A549 (cell line): Measurements from ENCODE around the gene CPA4. TPM values are rescaled to one million over a fixed set of nuclear protein-coding genes. Genes with fewer than 3 reads are reported as not detected.

Experiments
- ATAC-seq, 2 experiments: fragments of 200-7000 bp in 1 of 2; fragments of >200 bp in 1 of 2; cut with Nextera tagmentation in 1 of 2; cut with Tn5 transposase in 1 of 2; 3 replicates each; pipeline versions ENCODE4 v1.8.0 to v1.9.1; 2018 to 2020; ENCODE audit warnings: mild to moderate bottlenecking in 1 of 2, moderate library complexity in 1 of 2
- CTCF ChIA-PET: fragments of 300-600 bp; sonication (Branson Sonifier 250); formaldehyde crosslinking; extraction: SDS; loops from one replicate; lab custom pipeline; 2021; ENCODE audit warnings: antibody characterized with exemption, inconsistent platforms; lab: Yijun Ruan, JAX
- POLR2A ChIA-PET: fragments of 350-600 bp; formaldehyde crosslinking; extraction: SDS; loops from one replicate; lab custom pipeline; 2021; ENCODE audit warnings: antibody characterized with exemption, inconsistent platforms; lab: Yijun Ruan, JAX
- DNase-seq, 2 experiments: peaks; one replicate each; pipeline versions ENCODE4 v3.0.0 to v3.0.0-alpha.2; 2011 to 2016; ENCODE audit warnings: low read depth in 1 of 2, low spot score in 1 of 2
- FAIRE-seq: peaks from 2 replicates; lab custom pipeline; 2011; peaks lifted over from hg19 to GRCh38; lab: Jason Lieb, UNC
- H3K27ac ChIP-seq, 2 experiments: fragments of >200 bp; sonication (Bioruptor Twin); formaldehyde crosslinking; 3 replicates each; pipeline ENCODE4 v1.5.1; 2016 to 2017
- H3K4me1 ChIP-seq: fragments of >200 bp; sonication (Bioruptor Twin); formaldehyde crosslinking; 3 replicates; pipeline ENCODE4 v1.6.1; 2016
- H3K4me2 ChIP-seq: fragments of >200 bp; sonication (Bioruptor Twin); formaldehyde crosslinking; 3 replicates; pipeline ENCODE4 v1.6.1; 2016
- H3K4me3 ChIP-seq: fragments of >200 bp; sonication (Bioruptor Twin); formaldehyde crosslinking; 3 replicates; pipeline ENCODE4 v1.5.1; 2016
- H3K9me3 ChIP-seq: fragments of >200 bp; sonication (Bioruptor Twin); formaldehyde crosslinking; 3 replicates; pipeline ENCODE4 v1.6.1; 2016
- BHLHE40 ChIP-seq: IDR thresholded peaks from 2 replicates; pipeline ENCODE4 v1.6.1; 2012; ENCODE audit warnings: low read depth, low read length, inconsistent platforms
- CHD2 ChIP-seq: fragments of 150-350 bp; IDR thresholded peaks from 2 replicates; pipeline ENCODE4 v1.6.1; 2014; ENCODE audit warnings: low read length; ENCODE audit not compliant: partially characterized antibody
- CTCF ChIP-seq: fragments of >200 bp; sonication (Bioruptor Twin); formaldehyde crosslinking; IDR thresholded peaks from 3 replicates; pipeline ENCODE4 v1.5.1; 2016
- E2F6 ChIP-seq: IDR thresholded peaks from 2 replicates; pipeline ENCODE4 v1.6.1; 2012; ENCODE audit warnings: low read depth, borderline replicate concordance
- HEYL ChIP-seq: fragments of 250-450 bp; sonication (Bioruptor Pico); IDR thresholded peaks from 2 replicates; pipeline ENCODE4 v1.8.0; 2021; ENCODE audit warnings: mild to moderate bottlenecking, moderate library complexity
- HOXB13 ChIP-seq: fragments of 250-450 bp; sonication (Bioruptor Pico); IDR thresholded peaks from 2 replicates; pipeline ENCODE4 v1.5.0; 2020; ENCODE audit warnings: low read depth, mild to moderate bottlenecking, moderate library complexity
- HOXB5 ChIP-seq: fragments of 250-450 bp; sonication (Bioruptor Pico); IDR thresholded peaks from 2 replicates; pipeline ENCODE4 v1.5.0; 2020; ENCODE audit warnings: mild to moderate bottlenecking, moderate library complexity
- KDM1A ChIP-seq: fragments of 200-600 bp; sonication (generic); IDR thresholded peaks from 2 replicates; pipeline ENCODE4 v1.6.1; 2016; ENCODE audit warnings: low read depth, mild to moderate bottlenecking
- KDM5A ChIP-seq: fragments of 200-600 bp; sonication (generic); IDR thresholded peaks from 2 replicates; pipeline ENCODE4 v1.6.1; 2016; ENCODE audit warnings: antibody characterized with exemption, mild to moderate bottlenecking
- MAFK ChIP-seq: fragments of 450-650 bp; IDR thresholded peaks from 2 replicates; pipeline ENCODE4 v1.6.1; 2014; ENCODE audit not compliant: partially characterized antibody
- MAZ ChIP-seq: fragments of 150-350 bp; IDR thresholded peaks from 2 replicates; pipeline ENCODE4 v1.6.1; 2014; ENCODE audit warnings: antibody characterized with exemption, low read depth, low read length, borderline replicate concordance
- MYC ChIP-seq: IDR thresholded peaks from 2 replicates; pipeline ENCODE4 v1.6.1; 2012; ENCODE audit warnings: mild to moderate bottlenecking, inconsistent platforms, low read length, improper control_type of control experiment, borderline replicate concordance
- NR3C1 ChIP-seq: fragments of >200 bp; sonication (Bioruptor Twin); formaldehyde crosslinking; IDR thresholded peaks from 3 replicates; pipeline ENCODE4 v1.6.1; 2017
- POLR2AphosphoS2 ChIP-seq: conservative IDR thresholded peaks from 2 replicates; pipeline ENCODE4 v1.6.1; 2012; ENCODE audit warnings: low read length, improper control_type of control experiment, inconsistent platforms
- RAD21 ChIP-seq, 2 experiments: fragments of >200 bp in 1 of 2; sonication (Bioruptor Twin) in 1 of 2; formaldehyde crosslinking in 1 of 2; IDR thresholded peaks in 1 of 2; conservative IDR thresholded peaks in 1 of 2; 2 replicates in 1 of 2; 3 replicates in 1 of 2; pipeline ENCODE4 v1.6.1; 2012 to 2018; ENCODE audit warnings: inconsistent platforms in 1 of 2
- RFX5 ChIP-seq: fragments of 450-650 bp; IDR thresholded peaks from 2 replicates; pipeline ENCODE4 v1.7.1; 2014; ENCODE audit warnings: antibody characterized with exemption, mild to moderate bottlenecking, moderate library complexity
- SMC3 ChIP-seq: fragments of >200 bp; sonication (Bioruptor Twin); formaldehyde crosslinking; IDR thresholded peaks from 3 replicates; pipeline ENCODE4 v1.6.1; 2018; ENCODE audit warnings: inconsistent platforms
- TFCP2L1 ChIP-seq: fragments of 250-450 bp; sonication (Bioruptor Pico); IDR thresholded peaks from 2 replicates; pipeline ENCODE4 v1.5.0; 2021; ENCODE audit warnings: mild to moderate bottlenecking
- TP53 ChIP-seq: fragments of 250-450 bp; sonication (Bioruptor Pico); IDR thresholded peaks from 2 replicates; pipeline ENCODE4 v1.5.0; 2021; ENCODE audit warnings: mild to moderate bottlenecking, moderate library complexity
- ZFP36 ChIP-seq: fragments of 450-650 bp; IDR thresholded peaks from 2 replicates; pipeline ENCODE4 v1.6.1; 2014; ENCODE audit warnings: borderline replicate concordance; ENCODE audit not compliant: partially characterized antibody
- ZNF302 ChIP-seq: fragments of 250-450 bp; sonication (Bioruptor Pico); IDR thresholded peaks from 2 replicates; pipeline ENCODE4 v1.9.0; 2021; ENCODE audit warnings: inconsistent platforms, mild to moderate bottlenecking, moderate library complexity
- ZSCAN20 ChIP-seq: fragments of 250-450 bp; sonication (Bioruptor Pico); IDR thresholded peaks from 2 replicates; pipeline ENCODE4 v1.8.0; 2022; ENCODE audit warnings: mild to moderate bottlenecking, moderate library complexity
- WGBS: methylation state at CpG from one replicate; pipeline ENCODE4 v1.1.6; 2017; ENCODE audit errors: missing lambda C conversion rate; 5-methylcytosine and 5-hydroxymethylcytosine counted together
- polyA plus RNA-seq, 4 experiments: library from polyadenylated mRNA; depleted of rRNA in 3 of 4; stranded (reverse); fragments of >200 nt; fragmentation: RNase III in 1 of 4; extraction: RNeasy Plus Mini Kit Qiagen cat#74134 plus additional on column Dnase treatment in 1 of 4; gene quantifications; 2 replicates in 3 of 4; 3 replicates in 1 of 4; pipeline ENCODE4 v1.2.3, GENCODE V29; 2011 to 2017
- TF ChIP-seq, protein P1 (sequence below): IDR thresholded peaks from 2 replicates; pipeline ENCODE4 v1.6.1; 2012

CPA4 gene
- polyA plus RNA-seq, 2 of the 4 experiments (the other 2 are of a cell fraction), result 1.0 to 7.7 TPM

DNA sequence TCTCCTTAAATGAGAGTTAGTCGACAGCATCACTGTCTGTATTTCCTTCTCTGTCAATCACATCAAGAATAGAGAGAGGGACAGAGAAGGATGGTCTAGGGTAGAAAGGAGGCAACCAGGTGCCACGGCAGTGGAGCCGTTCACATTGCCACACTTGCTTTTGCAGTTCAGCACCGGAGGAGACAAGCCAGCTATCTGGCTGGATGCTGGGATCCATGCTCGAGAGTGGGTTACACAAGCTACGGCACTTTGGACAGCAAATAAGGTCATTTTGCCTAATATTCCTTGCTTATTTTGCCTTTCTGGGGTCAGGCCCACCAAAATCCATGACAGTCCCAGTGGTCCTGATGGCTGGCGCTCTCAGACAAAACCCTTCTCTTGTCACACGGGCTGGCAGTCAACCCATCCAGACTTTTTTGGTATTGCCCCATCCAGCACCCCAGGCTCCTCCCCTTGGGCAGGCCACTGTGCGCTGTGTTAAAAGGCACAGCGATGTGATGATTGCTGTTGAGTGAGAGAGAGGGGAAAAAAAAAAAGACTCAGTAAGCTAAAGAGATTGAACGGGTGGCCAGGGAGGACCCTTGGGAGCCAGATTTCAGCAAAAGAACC, 17.9 kb upstream of the CPA4 start:
- Histone ChIP-seq H3K9me3 (no peaks in the 10 kb centered on the region), H3K4me2 (no peak overlapping the region), H3K4me3 (no peak overlapping the region), H3K4me1 (no peaks in the 10 kb centered on the region), H3K27ac (no peak overlapping the region)
- no peak for FAIRE-seq
- ATAC-seq, result no peak
- CTCF ChIA-PET, result interaction anchor here (1.0 kb wide), 1 partner anchor 18 kb away, joined by 3 read pairs; the partner anchor contains the start of gene CPA4
- 84% methylated on average over 11 of the region's 11 CpGs for WGBS
- no peak for DNase-seq
- no peak for TF ChIP-seq CHD2
- no peak for TF ChIP-seq BHLHE40
- no peak for TF ChIP-seq E2F6
- TF ChIP-seq TP53 (CRISPR knock-in tag), result no peak
- no peak for TF ChIP-seq KDM5A
- no peak for TF ChIP-seq POLR2AphosphoS2
- TF ChIP-seq SMC3, result no peak
- TF ChIP-seq TFCP2L1 (CRISPR knock-in tag), result no peak
- no peak for TF ChIP-seq ZNF302 (CRISPR knock-in tag)
- TF ChIP-seq HOXB13 (CRISPR knock-in tag), result no peak
- TF ChIP-seq ZSCAN20 (CRISPR knock-in tag), result no peak
- TF ChIP-seq RFX5, result no peak
- no peak for TF ChIP-seq HEYL (CRISPR knock-in tag)
- TF ChIP-seq KDM1A, result no peak
- TF ChIP-seq RAD21 (conservative IDR thresholded peaks at IDR 0.05 in 1 of 2, IDR thresholded peaks at IDR 0.05 in 1 of 2), result no peak
- no peak for TF ChIP-seq NR3C1
- POLR2A ChIA-PET, result no interaction called here

GRCh38 chr7:130275826-130276297, 17.1 kb upstream of the CPA4 start:
- ATAC-seq (no peak), DNase-seq (no peak)
- ChIA-PET POLR2A (no interaction called here), CTCF (no interaction called here)
- H3K4me2 ChIP-seq, result no peak overlapping the region
- WGBS, result 79% methylated on average over 5 of the region's 5 CpGs
- H3K4me3 ChIP-seq, result no peak overlapping the region
- H3K4me1 ChIP-seq, result no peaks in the 10 kb centered on the region
- TF ChIP-seq, protein P1, sequence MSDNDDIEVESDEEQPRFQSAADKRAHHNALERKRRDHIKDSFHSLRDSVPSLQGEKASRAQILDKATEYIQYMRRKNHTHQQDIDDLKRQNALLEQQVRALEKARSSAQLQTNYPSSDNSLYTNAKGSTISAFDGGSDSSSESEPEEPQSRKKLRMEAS, result no peak
- TF ChIP-seq MYC, result no peak
- TF ChIP-seq MAFK, result no peak
- TF ChIP-seq CTCF, result no peak
- no peak for TF ChIP-seq HOXB5 (CRISPR knock-in tag)
- no peak for TF ChIP-seq MAZ
- no peak for TF ChIP-seq ZSCAN20 (CRISPR knock-in tag)
- TF ChIP-seq ZFP36, result no peak
- TF ChIP-seq, all 56 proteins: peak for 0
- FAIRE-seq, result no peak
- Histone ChIP-seq H3K9me3 (no peaks in the 10 kb centered on the region), H3K27ac (no peak overlapping the region)
